Astrocyte (in vitro differentiated cells and primary cell): ENCODE data around the gene TNFSF10. TPM values are rescaled to one million over a fixed set of nuclear protein-coding genes. Genes with fewer than 3 reads are reported as not detected.

ENCODE experiments used
- DNase-seq: peaks from one replicate; pipeline ENCODE4 v3.0.0-alpha.2; 2010; ENCODE audit warnings: low read depth
- FAIRE-seq: peaks from 2 replicates; lab custom pipeline; 2011; peaks lifted over from hg19 to GRCh38; lab: Jason Lieb, UNC
- H2AFZ ChIP-seq: 2 replicates; pipeline ENCODE4 v1.6.0; 2012; ENCODE audit warnings: low read depth, low read length, inconsistent platforms
- H3K27ac ChIP-seq: 2 replicates; pipeline ENCODE4 v1.5.1; 2011; ENCODE audit warnings: low read depth, low read length, inconsistent platforms
- H3K27me3 ChIP-seq: 2 replicates; pipeline ENCODE4 v1.6.0; 2011; ENCODE audit warnings: low read length, inconsistent platforms; ENCODE audit not compliant: insufficient read depth
- H3K36me3 ChIP-seq: 2 replicates; pipeline ENCODE4 v1.5.1; 2011; ENCODE audit warnings: low read length, inconsistent platforms; ENCODE audit not compliant: insufficient read depth
- H3K4me1 ChIP-seq: 2 replicates; pipeline ENCODE4 v1.5.1; 2011; ENCODE audit warnings: low read length, inconsistent platforms; ENCODE audit not compliant: insufficient read depth
- H3K4me2 ChIP-seq: 2 replicates; pipeline ENCODE4 v1.6.0; 2012; ENCODE audit warnings: low read length, inconsistent platforms
- H3K4me3 ChIP-seq: 2 replicates; pipeline ENCODE4 v1.5.1; 2011; ENCODE audit warnings: low read depth, mild to moderate bottlenecking, low read length, inconsistent platforms; ENCODE audit not compliant: insufficient read depth
- H3K79me2 ChIP-seq: 2 replicates; pipeline ENCODE4 v1.6.0; 2012; ENCODE audit warnings: mild to moderate bottlenecking, low read length, inconsistent platforms; ENCODE audit not compliant: insufficient read depth
- H3K9ac ChIP-seq: 2 replicates; pipeline ENCODE4 v1.6.0; 2012; ENCODE audit warnings: mild to moderate bottlenecking, low read length, inconsistent platforms
- H3K9me3 ChIP-seq: 2 replicates; pipeline ENCODE4 v1.5.1; 2012; ENCODE audit warnings: low read depth, mild to moderate bottlenecking, low read length, inconsistent platforms; ENCODE audit not compliant: insufficient read depth
- H4K20me1 ChIP-seq: 2 replicates; pipeline ENCODE4 v1.6.0; 2012; ENCODE audit warnings: low read length, inconsistent platforms; ENCODE audit not compliant: insufficient read depth
- H3K27ac Mint-ChIP-seq: one replicate; pipeline ENCODE4 v1.8.0; 2021; ENCODE audit warnings: mild to moderate bottlenecking, mixed read lengths; ENCODE audit not compliant: unreplicated experiment
- H3K27me3 Mint-ChIP-seq: one replicate; pipeline ENCODE4 v1.8.0; 2021; ENCODE audit warnings: low read depth, mixed read lengths; ENCODE audit not compliant: unreplicated experiment
- H3K36me3 Mint-ChIP-seq: one replicate; pipeline ENCODE4 v1.8.0; 2021; ENCODE audit warnings: low read depth, mixed read lengths; ENCODE audit not compliant: unreplicated experiment
- H3K4me1 Mint-ChIP-seq: one replicate; pipeline ENCODE4 v1.8.0; 2021; ENCODE audit warnings: low read depth, mixed read lengths; ENCODE audit not compliant: unreplicated experiment
- H3K4me3 Mint-ChIP-seq: one replicate; pipeline ENCODE4 v1.8.0; 2021; ENCODE audit warnings: mild to moderate bottlenecking, moderate library complexity, mixed read lengths; ENCODE audit not compliant: unreplicated experiment
- H3K9me3 Mint-ChIP-seq: one replicate; pipeline ENCODE4 v1.8.0; 2021; ENCODE audit warnings: mild to moderate bottlenecking, mixed read lengths; ENCODE audit not compliant: unreplicated experiment
- EZH2 ChIP-seq: IDR thresholded peaks from 2 replicates; pipeline ENCODE4 v1.6.1; 2012; ENCODE audit warnings: mild to moderate bottlenecking, low read length, inconsistent platforms; ENCODE audit not compliant: insufficient read depth
- total RNA-seq: library from RNA; stranded (reverse); gene quantifications from 2 replicates; pipeline ENCODE4 v1.2.1, GENCODE V29; 2021
- TF ChIP-seq, protein P1 (sequence below): IDR thresholded peaks from 2 replicates; pipeline ENCODE4 v1.5.1; 2011; ENCODE audit warnings: low read depth, mild to moderate bottlenecking, inconsistent platforms, low read length, moderate library complexity; ENCODE audit not compliant: insufficient read depth

TNFSF10 gene
- total RNA-seq, 1 donor from 2014 or later, result 1.8 TPM

DNA sequence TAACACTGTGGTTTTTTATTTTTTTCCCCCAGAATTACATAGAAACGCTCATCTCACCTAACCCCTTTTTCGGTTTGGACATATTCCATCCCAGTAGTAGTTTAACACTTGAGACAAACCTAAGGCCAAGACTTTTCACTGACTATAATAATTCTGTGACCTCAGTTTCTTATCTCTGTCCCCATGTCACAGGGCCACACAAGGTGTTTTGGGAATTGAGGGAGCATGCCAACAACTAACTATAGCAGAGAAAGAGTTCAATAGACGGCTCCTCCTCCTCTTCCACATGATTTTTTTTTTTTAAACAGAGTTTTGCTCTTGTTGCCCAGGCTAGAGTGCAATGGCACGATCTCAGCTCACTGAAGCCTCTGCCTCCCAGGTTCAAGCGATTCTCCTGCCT is 47.5 kb downstream of the TNFSF10 start:
- DNase-seq (no peak), FAIRE-seq (no peak)
- Histone ChIP-seq H3K4me2 (no peak overlapping the region), H3K9me3 (no peaks in the 10 kb centered on the region), H3K36me3 (no peaks in the 10 kb centered on the region), H3K9ac (no peak overlapping the region), H2AFZ (no peak overlapping the region), H3K4me3 (no peak overlapping the region), H3K4me1 (no peaks in the 10 kb centered on the region), H3K27ac (no peak overlapping the region), H4K20me1 (no peaks in the 10 kb centered on the region), H3K79me2 (no peaks in the 10 kb centered on the region), H3K27me3 (no peaks in the 10 kb centered on the region)
- H3K27ac Mint-ChIP-seq, result no peak overlapping the region
- no peaks in the 10 kb centered on the region for H3K9me3 Mint-ChIP-seq
- H3K4me1 Mint-ChIP-seq, result peaks cover 3% of the 10 kb centered on the region
- no peak overlapping the region for H3K4me3 Mint-ChIP-seq
- no peak for TF ChIP-seq EZH2
- TF ChIP-seq, protein P1, sequence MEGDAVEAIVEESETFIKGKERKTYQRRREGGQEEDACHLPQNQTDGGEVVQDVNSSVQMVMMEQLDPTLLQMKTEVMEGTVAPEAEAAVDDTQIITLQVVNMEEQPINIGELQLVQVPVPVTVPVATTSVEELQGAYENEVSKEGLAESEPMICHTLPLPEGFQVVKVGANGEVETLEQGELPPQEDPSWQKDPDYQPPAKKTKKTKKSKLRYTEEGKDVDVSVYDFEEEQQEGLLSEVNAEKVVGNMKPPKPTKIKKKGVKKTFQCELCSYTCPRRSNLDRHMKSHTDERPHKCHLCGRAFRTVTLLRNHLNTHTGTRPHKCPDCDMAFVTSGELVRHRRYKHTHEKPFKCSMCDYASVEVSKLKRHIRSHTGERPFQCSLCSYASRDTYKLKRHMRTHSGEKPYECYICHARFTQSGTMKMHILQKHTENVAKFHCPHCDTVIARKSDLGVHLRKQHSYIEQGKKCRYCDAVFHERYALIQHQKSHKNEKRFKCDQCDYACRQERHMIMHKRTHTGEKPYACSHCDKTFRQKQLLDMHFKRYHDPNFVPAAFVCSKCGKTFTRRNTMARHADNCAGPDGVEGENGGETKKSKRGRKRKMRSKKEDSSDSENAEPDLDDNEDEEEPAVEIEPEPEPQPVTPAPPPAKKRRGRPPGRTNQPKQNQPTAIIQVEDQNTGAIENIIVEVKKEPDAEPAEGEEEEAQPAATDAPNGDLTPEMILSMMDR, result no peak
- H3K27me3 Mint-ChIP-seq, result no peaks in the 10 kb centered on the region
- no peaks in the 10 kb centered on the region for H3K36me3 Mint-ChIP-seq

DNA sequence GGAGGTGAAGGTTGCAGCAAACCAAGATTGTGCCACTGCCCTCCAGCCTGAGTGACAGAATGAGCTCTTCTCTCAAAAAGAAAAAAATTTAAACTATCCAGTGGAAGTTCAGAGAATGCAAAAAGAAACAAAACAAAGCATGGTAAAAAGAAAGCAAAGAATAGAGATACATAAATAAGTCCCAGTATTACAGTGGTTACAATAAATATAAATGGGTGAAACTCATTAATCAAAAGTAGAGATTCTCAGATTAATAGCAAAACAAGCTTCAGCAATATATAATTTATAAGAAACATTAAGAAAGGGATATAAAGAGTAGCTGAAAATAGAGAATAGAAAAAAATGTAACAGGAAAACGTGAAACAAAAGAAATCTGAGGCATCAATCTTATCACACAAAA is 51.3 kb downstream of the TNFSF10 start:
- Mint-ChIP-seq H3K4me3 (no peak overlapping the region), H3K36me3 (no peaks in the 10 kb centered on the region), H3K27ac (no peak overlapping the region), H3K9me3 (no peaks in the 10 kb centered on the region), H3K4me1 (peaks cover 17% of the 10 kb centered on the region), H3K27me3 (no peaks in the 10 kb centered on the region)
- H3K4me3 ChIP-seq, result no peak overlapping the region
- no peak for FAIRE-seq
- no peak overlapping the region for H3K27ac ChIP-seq
- H2AFZ ChIP-seq, result no peak overlapping the region
- DNase-seq, result no peak
- no peaks in the 10 kb centered on the region for H3K36me3 ChIP-seq
- TF ChIP-seq, protein P1, result no peak
- TF ChIP-seq EZH2, result no peak
- no peaks in the 10 kb centered on the region for H3K27me3 ChIP-seq
- H3K79me2 ChIP-seq, result no peaks in the 10 kb centered on the region
- H3K4me2 ChIP-seq, result no peak overlapping the region
- H3K9me3 ChIP-seq, result no peaks in the 10 kb centered on the region
- H4K20me1 ChIP-seq, result no peaks in the 10 kb centered on the region
- peaks cover 7% of the 10 kb centered on the region for H3K4me1 ChIP-seq
- H3K9ac ChIP-seq, result no peak overlapping the region

DNA sequence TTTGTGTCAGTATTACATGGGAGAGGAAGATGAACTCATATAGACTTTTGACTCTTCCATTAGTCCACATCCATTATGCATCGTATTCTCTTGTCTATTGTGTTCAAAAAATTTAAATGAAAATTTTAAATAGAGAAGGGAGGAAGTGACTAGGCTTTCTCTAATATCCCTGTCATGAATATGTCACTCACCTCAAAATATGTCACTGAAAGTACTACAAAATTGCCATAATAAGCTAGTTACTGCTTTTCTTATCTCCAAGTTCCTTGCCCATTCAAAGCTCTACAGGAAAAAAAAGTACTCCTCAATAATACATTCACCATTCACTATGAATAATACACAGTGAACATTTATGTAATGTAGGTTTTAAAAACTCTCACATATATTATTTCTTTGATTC is 52.6 kb downstream of the TNFSF10 start:
- no peak overlapping the region for H3K27ac ChIP-seq
- H3K4me1 Mint-ChIP-seq, result peaks cover 20% of the 10 kb centered on the region
- DNase-seq (no peak), FAIRE-seq (no peak)
- H3K4me3 ChIP-seq, result no peak overlapping the region
- no peak overlapping the region for H3K4me2 ChIP-seq
- no peaks in the 10 kb centered on the region for H4K20me1 ChIP-seq
- H3K4me1 ChIP-seq, result peaks cover 9% of the 10 kb centered on the region
- no peaks in the 10 kb centered on the region for H3K27me3 Mint-ChIP-seq
- no peaks in the 10 kb centered on the region for H3K9me3 Mint-ChIP-seq
- no peak overlapping the region for H3K27ac Mint-ChIP-seq
- no peaks in the 10 kb centered on the region for H3K36me3 Mint-ChIP-seq
- H3K27me3 ChIP-seq, result no peaks in the 10 kb centered on the region
- no peaks in the 10 kb centered on the region for H3K79me2 ChIP-seq
- H3K4me3 Mint-ChIP-seq, result no peak overlapping the region
- no peak for TF ChIP-seq EZH2
- TF ChIP-seq, protein P1, result no peak
- no peak overlapping the region for H3K9ac ChIP-seq
- H3K9me3 ChIP-seq, result no peaks in the 10 kb centered on the region
- H2AFZ ChIP-seq, result no peak overlapping the region
- H3K36me3 ChIP-seq, result no peaks in the 10 kb centered on the region
